ENCODE measurements around the gene TMEM200C.

- TF ChIP-seq CTCF (IDR thresholded peaks at IDR 0.05; ENCODE audit: low read length) (no peak), EZH2 (optimal IDR thresholded peaks at IDR 0.05; ENCODE audit: low read depth, low read length) (no peak)
Measured at GRCh38 chr18:5891854-5892215, 3.5 kb downstream of the TMEM200C start.
